ENCODE results near the gene ANO1. TPM values are rescaled to one million over a fixed set of nuclear protein-coding genes. Genes with fewer than 3 reads are reported as not detected.

The ANO1 gene
- total and polyA plus RNA-seq, 2 of the 8 experiments (the other 6 are each of a cell fraction or from before 2014, with no cell fraction given): 4.7 to 5.0 TPM

- no peak for FAIRE-seq
- Histone ChIP-seq H3K27ac (ENCODE audit: low read depth, low read length) (no peak overlapping the region), H4K8ac (ENCODE audit: extremely low read depth, insufficient read depth, low read length) (no peak overlapping the region), H3K27me3 (replicated peaks in 1 of 4; ENCODE audit: control insufficient read depth in 3 of 4, extremely low read depth in 1 of 4, insufficient read depth in 3 of 4, low read length in 3 of 4) (no peaks in the 10 kb centered on the region), H3K23ac (ENCODE audit: insufficient read length) (no peak overlapping the region), H2BK20ac (ENCODE audit: low read length) (no peak overlapping the region), H3K4me1 (replicated peaks in 1 of 4; ENCODE audit: control insufficient read depth in 3 of 4, insufficient read depth in 4 of 4, low read length in 3 of 4) (peaks cover 0 to 8% (median 5%) of the 10 kb centered on the region in 4 experiments; a peak in 4 of 7 replicates), H3K56ac (replicated peaks; ENCODE audit: insufficient read length, low read depth, low read length) (no peak overlapping the region), H3K79me2 (ENCODE audit: control insufficient read depth in 1 of 2, insufficient read depth in 2 of 2, low read length in 2 of 2) (no peaks in the 10 kb centered on the region), H3K79me1 (ENCODE audit: low read depth, low read length) (no peaks in the 10 kb centered on the region), H2BK5ac (ENCODE audit: low read depth, low read length) (no peak overlapping the region), H2AK5ac (ENCODE audit: low read depth, low read length) (no peak overlapping the region), H2BK120ac (replicated peaks; ENCODE audit: low read depth, low read length) (no peak overlapping the region), H4K91ac (replicated peaks; ENCODE audit: insufficient read length, low read length) (no peak overlapping the region), H3K9ac (replicated peaks in 1 of 4; ENCODE audit: extremely low read depth in 1 of 4, low read depth in 3 of 4, low read length in 3 of 4) (no peak overlapping the region), H2BK12ac (ENCODE audit: low read depth, low read length) (0 out of 2 replicates have a peak overlapping the region, but pooled peaks have one; percentile 17), H3K23me2 (ENCODE audit: low read depth, low read length) (no peaks in the 10 kb centered on the region), H4K20me1 (replicated peaks in 1 of 2; ENCODE audit: control insufficient read depth in 1 of 2, insufficient read depth in 2 of 2, low read length in 2 of 2) (no peaks in the 10 kb centered on the region), H3K14ac (ENCODE audit: insufficient read length) (no peak overlapping the region), H3K4me3 (ENCODE audit: extremely low read depth in 1 of 4, insufficient read depth in 2 of 4, low read depth in 3 of 4, low read length in 4 of 4) (no peak overlapping the region), H3K4ac (replicated peaks; ENCODE audit: insufficient read length, low read depth, low read length) (no peak overlapping the region), H2BK15ac (ENCODE audit: low read length) (no peak overlapping the region), H3K9me3 (ENCODE audit: insufficient read depth in 2 of 2, low read depth in 1 of 2, low read length in 1 of 2) (no peaks in the 10 kb centered on the region), H2AFZ (ENCODE audit: low read length) (no peak overlapping the region), H3K18ac (ENCODE audit: extremely low read depth, low read length) (no peak overlapping the region; the same call in 1 of the 2 replicates), H3K36me3 (ENCODE audit: control insufficient read depth in 2 of 4, insufficient read depth in 4 of 4, low read length in 3 of 4) (no peaks in the 10 kb centered on the region), H4K5ac (ENCODE audit: insufficient read length, low read depth, low read length) (no peak overlapping the region), H3K4me2 (ENCODE audit: insufficient read depth in 1 of 2, low read depth in 2 of 2, low read length in 2 of 2) (no peak overlapping the region)
- no peak for DNase-seq (ENCODE audit: low read depth in 1 of 2, low spot score in 2 of 2)
- CTCF ChIA-PET (ENCODE audit: partially characterized antibody): interaction anchor here (0.6 to 2.0 kb wide), 5 partner anchors 21 to 196 kb away, joined by 3 to 6 read pairs (median 4); no protein-coding TSS in a partner anchor
- WGBS, 2 experiments (ENCODE audit: extremely low coverage in 1 of 2, insufficient coverage in 1 of 2, insufficient read length in 1 of 2, insufficient replicate concordance in 2 of 2, low coverage in 1 of 2, low lambda C conversion rate in 2 of 2, missing lambda C conversion rate in 1 of 2): 81% methylated on average over 17 of the region's 17 CpGs; no CpG with 5 or more reads in 1 of the 2 experiments
- TF ChIP-seq GABPA (IDR thresholded peaks at IDR 0.05; ENCODE audit: borderline replicate concordance, insufficient read depth, low read length) (no peak), E2F6 (IDR thresholded peaks at IDR 0.05) (0 out of 2 replicates have a peak, but pooled peaks have one; percentile 30), ATF2 (IDR thresholded peaks at IDR 0.05; ENCODE audit: low read length) (no peak), MAX (IDR thresholded peaks at IDR 0.05) (no peak), EP300 (IDR thresholded peaks at IDR 0.05; ENCODE audit: borderline replicate concordance in 1 of 2, low read depth in 2 of 2, low read length in 2 of 2) (no peak), SP2 (IDR thresholded peaks at IDR 0.05; ENCODE audit: low read length) (no peak), SAP30 (IDR thresholded peaks at IDR 0.05; ENCODE audit: insufficient read depth, insufficient replicate concordance, low read length) (no peak), SUZ12 (IDR thresholded peaks at IDR 0.05; ENCODE audit: low read length) (no peak), CEBPB (IDR thresholded peaks at IDR 0.05; ENCODE audit: low read depth, low read length) (no peak)
- POLR2A ChIA-PET (ENCODE audit: partially characterized antibody): no interaction called here
Observed at GRCh38 chr11:70110538-70111055, 32.5 kb downstream of the ANO1 start.
